Pons (tissue), 1 donor: ENCODE data around the gene ZAP70.

Experiments
- DNase-seq: peaks from one replicate; pipeline ENCODE4 v3.0.0-alpha.2; 2016; ENCODE audit warnings: low spot score

The ZAP70 gene

DNA sequence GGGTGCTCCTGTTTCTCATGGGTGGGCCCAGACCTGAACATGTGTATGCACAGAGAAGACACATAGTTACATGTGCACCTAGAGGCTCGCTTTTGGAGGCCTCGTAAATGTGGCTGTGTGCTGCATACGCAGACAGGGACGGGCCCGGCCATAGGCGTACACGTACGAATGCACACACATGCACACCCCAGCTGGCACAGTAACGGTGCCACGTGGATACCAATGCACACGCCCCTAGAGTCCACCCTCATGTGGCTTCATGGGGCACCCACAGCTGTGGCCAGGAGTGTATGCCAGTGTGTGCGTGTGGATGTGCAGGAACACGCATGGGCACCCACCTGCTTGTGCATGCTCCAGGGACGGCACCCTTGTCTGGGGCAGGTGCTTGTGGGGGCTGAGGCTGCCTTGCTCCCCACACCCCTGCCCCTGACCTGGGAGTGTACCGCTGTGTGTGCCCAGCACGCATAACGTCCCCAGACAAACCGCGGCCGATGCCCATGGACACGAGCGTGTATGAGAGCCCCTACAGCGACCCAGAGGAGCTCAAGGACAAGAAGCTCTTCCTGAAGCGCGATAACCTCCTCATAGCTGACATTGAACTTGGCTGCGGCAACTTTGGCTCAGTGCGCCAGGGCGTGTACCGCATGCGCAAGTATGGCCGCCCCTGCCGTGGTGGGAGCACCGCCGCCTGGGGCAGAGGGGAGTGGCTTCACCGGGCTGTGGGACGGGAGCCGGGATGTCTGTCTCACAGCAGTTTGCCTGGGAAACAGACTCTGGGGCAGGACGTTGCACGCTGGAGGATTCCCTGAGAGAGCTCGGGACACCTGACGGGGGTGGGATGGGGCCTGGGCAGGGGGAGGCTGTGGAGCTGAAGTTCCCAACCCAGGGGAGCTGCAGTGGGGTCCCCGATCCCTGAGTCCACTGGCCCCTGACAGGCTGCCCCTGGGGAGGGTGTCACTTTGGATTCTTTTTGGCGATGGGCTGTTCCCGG lies 21.0 kb downstream of the ZAP70 start:
- DNase-seq = no peak

- no peak for DNase-seq
These were observed 21.8 kb downstream of the ZAP70 start for GRCh38 chr2:97735161-97735561.

- no peak for DNase-seq
These were observed 22.8 kb downstream of the ZAP70 start for GRCh38 chr2:97736185-97736584.

- no peak for DNase-seq
These were observed 23.4 kb downstream of the ZAP70 start for GRCh38 chr2:97736608-97737330.

- DNase-seq = no peak
These were observed 24.2 kb downstream of the ZAP70 start for GRCh38 chr2:97737421-97738178.

- DNase-seq = no peak
These were observed 25.0 kb downstream of the ZAP70 start for GRCh38 chr2:97738179-97739019.

DNA sequence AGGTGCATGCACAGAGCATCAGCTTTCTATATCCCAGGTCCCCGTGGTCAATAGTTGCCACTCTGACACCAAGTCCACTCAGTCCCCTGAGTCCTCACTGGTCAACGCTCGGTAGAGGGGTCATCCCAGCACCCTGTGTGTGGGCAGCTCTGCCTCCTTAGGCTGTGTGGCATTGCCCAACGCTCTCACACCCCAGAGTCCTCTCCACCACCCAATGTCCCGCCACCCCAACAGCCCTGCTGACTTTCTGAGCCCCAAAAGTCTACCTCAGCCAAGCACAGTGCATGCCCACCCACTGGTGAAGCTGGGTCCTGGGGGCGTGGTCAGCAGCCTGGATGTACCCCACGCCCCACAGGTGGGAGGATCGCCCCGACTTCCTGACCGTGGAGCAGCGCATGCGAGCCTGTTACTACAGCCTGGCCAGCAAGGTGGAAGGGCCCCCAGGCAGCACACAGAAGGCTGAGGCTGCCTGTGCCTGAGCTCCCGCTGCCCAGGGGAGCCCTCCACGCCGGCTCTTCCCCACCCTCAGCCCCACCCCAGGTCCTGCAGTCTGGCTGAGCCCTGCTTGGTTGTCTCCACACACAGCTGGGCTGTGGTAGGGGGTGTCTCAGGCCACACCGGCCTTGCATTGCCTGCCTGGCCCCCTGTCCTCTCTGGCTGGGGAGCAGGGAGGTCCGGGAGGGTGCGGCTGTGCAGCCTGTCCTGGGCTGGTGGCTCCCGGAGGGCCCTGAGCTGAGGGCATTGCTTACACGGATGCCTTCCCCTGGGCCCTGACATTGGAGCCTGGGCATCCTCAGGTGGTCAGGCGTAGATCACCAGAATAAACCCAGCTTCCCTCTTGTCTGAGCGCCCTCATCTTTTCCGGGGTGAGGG lies 25.9 kb downstream of the ZAP70 start:
- DNase-seq = no peak

- no peak for DNase-seq
These were observed 26.5 kb downstream of the ZAP70 start for GRCh38 chr2:97739893-97740245.

- DNase-seq = peak; percentile 7
These were observed 27.3 kb downstream of the ZAP70 start for GRCh38 chr2:97740590-97741182.

DNA sequence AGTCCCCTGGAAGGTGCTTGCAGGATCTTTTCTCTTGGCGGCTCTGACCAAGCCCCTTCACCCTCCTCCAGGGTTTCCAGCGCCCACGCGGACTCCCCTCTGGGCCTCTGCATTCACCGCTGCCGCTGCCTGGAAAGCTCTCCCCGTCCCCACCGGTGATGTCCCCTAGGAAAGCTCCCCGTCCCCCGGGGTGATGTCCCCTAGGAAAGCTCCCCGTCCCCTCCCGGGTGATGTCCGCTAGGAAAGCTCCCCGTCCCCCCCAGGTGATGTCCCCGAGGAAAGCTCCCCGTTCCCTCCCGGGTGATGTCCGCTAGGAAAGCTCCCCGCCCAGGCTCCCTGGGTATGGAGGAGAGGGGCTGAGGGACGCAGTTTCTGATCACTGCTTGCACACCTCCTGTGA lies 27.9 kb downstream of the ZAP70 start:
- no peak for DNase-seq

GRCh38 chr2:97741686-97742085 lies 28.3 kb downstream of the ZAP70 start:
- DNase-seq = no peak

- no peak for DNase-seq
These were observed 29.0 kb downstream of the ZAP70 start for GRCh38 chr2:97742381-97742847.

DNA sequence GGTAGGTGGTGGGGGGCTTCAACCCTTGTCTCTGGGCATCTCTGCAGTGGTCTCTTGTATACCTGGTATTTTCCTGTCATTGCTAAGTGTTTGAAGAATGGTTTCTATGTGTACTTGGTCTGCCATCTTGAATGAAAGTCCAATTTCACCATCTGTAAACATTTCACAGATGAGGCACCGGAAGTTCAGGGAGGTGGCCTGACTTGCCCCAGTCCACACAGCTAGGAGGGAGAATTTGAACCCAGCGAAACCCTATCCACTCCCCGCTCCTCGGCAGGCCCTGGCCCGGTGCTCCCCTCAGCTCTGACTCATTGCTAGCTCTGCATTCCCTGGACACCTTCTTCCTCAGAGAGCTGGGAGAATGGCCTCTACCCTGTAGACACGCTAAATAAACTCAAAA lies 30.5 kb downstream of the ZAP70 start:
- no peak for DNase-seq

- no peak for DNase-seq
These were observed 32.2 kb downstream of the ZAP70 start for GRCh38 chr2:97745474-97746174.

DNA sequence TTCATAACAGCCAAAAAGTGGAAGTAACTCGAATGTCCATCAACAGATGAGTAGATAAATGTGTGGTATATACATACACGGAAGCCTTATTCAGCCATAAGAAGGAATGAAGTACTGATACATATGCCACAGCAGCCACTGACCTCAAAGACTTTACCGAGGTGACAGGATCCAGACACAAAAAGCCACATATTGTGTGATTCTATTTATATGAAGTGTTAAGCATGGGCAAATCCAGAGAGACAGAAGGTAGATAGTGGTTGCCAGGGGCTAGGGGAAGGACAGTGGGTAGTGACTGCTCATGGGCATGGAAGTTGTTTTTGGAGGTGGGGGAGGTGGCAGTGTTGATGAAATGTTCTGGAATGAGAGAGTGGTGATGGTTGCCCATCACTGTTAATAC lies 33.9 kb downstream of the ZAP70 start:
- DNase-seq = no peak

DNA sequence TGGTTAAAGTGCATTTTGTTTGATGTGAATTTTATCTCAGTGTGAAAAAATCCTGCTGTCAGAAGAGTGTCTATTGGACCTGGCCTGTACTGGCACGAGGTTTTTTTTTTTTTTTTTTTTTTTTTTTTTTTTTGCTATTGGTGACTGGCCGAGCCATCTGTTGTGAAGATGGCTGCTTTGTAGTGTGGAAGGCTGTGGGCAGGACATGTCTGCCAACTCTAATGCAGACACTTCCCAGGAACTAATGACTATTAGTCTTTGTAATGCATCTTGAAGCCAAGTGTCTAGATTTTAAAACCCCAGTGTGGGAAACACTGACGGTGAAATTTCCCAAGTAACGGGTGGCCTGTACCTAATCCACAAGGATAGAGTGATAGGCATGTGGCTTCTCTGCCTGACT lies 34.3 kb downstream of the ZAP70 start:
- no peak for DNase-seq

DNA sequence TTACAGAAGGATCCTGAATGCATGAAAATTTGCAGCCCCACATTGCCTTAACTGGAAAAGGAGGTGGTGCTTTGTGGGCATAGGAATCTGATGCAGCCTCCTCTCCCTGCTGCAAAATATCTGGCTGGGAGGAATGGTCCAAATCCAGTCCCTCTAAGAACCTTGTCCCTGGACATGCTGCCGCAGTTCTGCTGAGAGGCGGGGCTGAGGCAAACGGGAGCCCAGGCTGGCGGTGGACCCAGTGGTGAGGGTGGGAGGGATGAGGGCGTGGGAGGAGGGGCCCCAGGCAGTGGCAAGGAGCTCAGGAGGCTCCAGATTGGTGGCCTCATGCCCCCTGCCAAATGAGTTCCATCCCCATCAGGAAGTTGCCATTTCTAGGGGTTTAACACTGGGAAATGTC lies 36.2 kb downstream of the ZAP70 start:
- no peak for DNase-seq

GRCh38 chr2:97750017-97750416 lies 36.6 kb downstream of the ZAP70 start:
- no peak for DNase-seq

- no peak for DNase-seq
These were observed 38.4 kb downstream of the ZAP70 start for GRCh38 chr2:97751752-97752151.
